GM12891 (cell line): ENCODE data around the gene SEC22A.

Source experiments
- POLR2A ChIP-seq: IDR thresholded peaks from 2 replicates; pipeline ENCODE4 v1.6.1; 2011; ENCODE audit warnings: low read depth, low read length, control low read depth
- POLR2AphosphoS5 ChIP-seq: IDR thresholded peaks from 2 replicates; pipeline ENCODE4 v1.6.1; 2011; ENCODE audit warnings: low read depth, low read length, control low read depth
- POU2F2 ChIP-seq: IDR thresholded peaks from 2 replicates; pipeline ENCODE4 v1.6.1; 2011; ENCODE audit warnings: low read depth, mild to moderate bottlenecking, control low read depth, low read length, moderate library complexity
- SPI1 ChIP-seq: IDR thresholded peaks from 2 replicates; pipeline ENCODE4 v1.6.1; 2011; ENCODE audit warnings: low read depth, low read length, control low read depth
- TAF1 ChIP-seq: IDR thresholded peaks from 2 replicates; pipeline ENCODE4 v1.6.1; 2011; ENCODE audit warnings: low read depth, low read length, control low read depth

DNA sequence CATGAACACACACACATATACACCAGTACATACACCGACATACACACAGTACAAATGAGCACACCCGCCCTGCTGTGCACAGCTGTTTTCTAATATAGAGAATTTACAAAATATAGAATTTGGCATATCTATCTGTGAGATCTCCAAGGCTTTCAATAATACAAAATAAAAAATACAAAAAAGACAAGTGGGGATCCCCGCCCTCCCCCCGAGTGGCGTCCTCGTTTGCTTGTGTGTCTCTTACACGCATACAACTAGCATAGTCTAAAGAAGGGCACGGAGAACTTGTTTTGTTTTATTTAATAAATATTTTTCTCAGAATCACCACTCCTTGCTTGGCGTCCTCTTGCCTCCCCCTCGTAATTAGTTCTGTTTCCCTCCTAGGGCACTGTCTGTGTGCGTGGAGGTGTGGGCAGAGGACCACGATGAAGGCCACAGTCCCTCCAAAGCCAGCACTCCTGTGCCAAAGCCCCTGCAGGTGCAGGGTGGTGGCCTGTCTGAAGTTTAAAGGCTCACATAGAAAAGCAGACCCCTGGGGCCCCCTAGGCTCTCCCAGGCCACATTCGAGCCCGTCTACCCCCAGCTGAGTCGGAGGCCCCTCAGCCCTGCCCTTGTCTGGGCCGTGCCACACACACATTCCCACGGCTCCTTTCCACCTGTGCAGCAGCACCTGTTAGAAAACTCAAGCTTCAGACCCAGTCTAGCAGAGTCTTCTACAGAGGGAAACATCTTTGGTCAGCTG, 82.1 kb downstream of the SEC22A start:
- TF ChIP-seq POLR2AphosphoS5 (no peak), TAF1 (no peak), POLR2A (no peak), POU2F2 (no peak), SPI1 (no peak)
